WTC11 (cell line): ENCODE measurements around the gene CYBA. TPM values are rescaled to one million over a fixed set of nuclear protein-coding genes. Genes with fewer than 3 reads are reported as not detected.
A peak's percentile ranks its signal among the peaks of the same experiment; 100 is the strongest.

Source experiments
- ATAC-seq: fragments of 200-7000 bp; cut with Tn5 transposase; 2 replicates; pipeline ENCODE4 v1.10.0; 2021; ENCODE audit warnings: mild to moderate bottlenecking, moderate library complexity
- CTCF ChIA-PET: fragments of 300-600 bp; sonication (Branson Sonifier 250); formaldehyde crosslinking; loops from one replicate; lab custom pipeline; 2021; ENCODE audit warnings: antibody characterized with exemption; lab: Charles Lee
- POLR2A ChIA-PET: fragments of 350-600 bp; sonication (Branson Sonifier 250); formaldehyde crosslinking; loops from one replicate; lab custom pipeline; 2021; ENCODE audit warnings: antibody characterized with exemption; lab: Charles Lee
- DNase-seq: peaks from one replicate; pipeline ENCODE4 v3.0.0; 2021; ENCODE audit warnings: low spot score
- H3K27ac Mint-ChIP-seq: 2 replicates; pipeline ENCODE4 v1.8.0; 2021; ENCODE audit warnings: mixed read lengths
- H3K27me3 Mint-ChIP-seq: 2 replicates; pipeline ENCODE4 v1.8.0; 2021; ENCODE audit warnings: low read depth, mild to moderate bottlenecking, moderate library complexity, mixed read lengths
- H3K36me3 Mint-ChIP-seq: 2 replicates; pipeline ENCODE4 v1.8.0; 2021; ENCODE audit warnings: mixed read lengths
- H3K4me1 Mint-ChIP-seq: 2 replicates; pipeline ENCODE4 v1.8.0; 2022; ENCODE audit warnings: mixed read lengths
- H3K4me3 Mint-ChIP-seq: 2 replicates; pipeline ENCODE4 v1.8.0; 2021; ENCODE audit warnings: mild to moderate bottlenecking, moderate library complexity, mixed read lengths
- H3K9me3 Mint-ChIP-seq: 2 replicates; pipeline ENCODE4 v1.8.0; 2021; ENCODE audit warnings: mixed read lengths
- ATF3 ChIP-seq: sonication (generic); formaldehyde crosslinking; conservative IDR thresholded peaks from 2 replicates; pipeline ENCODE4 v1.8.1; 2022; ENCODE audit warnings: mild to moderate bottlenecking, missing genetic modification reagents
- ELF4 ChIP-seq: sonication (generic); formaldehyde crosslinking; IDR thresholded peaks from 2 replicates; pipeline ENCODE4 v1.8.1; 2022; ENCODE audit warnings: low read depth, mild to moderate bottlenecking, moderate library complexity, missing genetic modification reagents
- ESRRA ChIP-seq: sonication (generic); formaldehyde crosslinking; IDR thresholded peaks from 2 replicates; pipeline ENCODE4 v1.8.1; 2022; ENCODE audit warnings: mild to moderate bottlenecking, missing genetic modification reagents, borderline replicate concordance
- FOXK1 ChIP-seq: sonication (generic); formaldehyde crosslinking; IDR thresholded peaks from 2 replicates; pipeline ENCODE4 v1.8.0; 2022; ENCODE audit warnings: mild to moderate bottlenecking, moderate library complexity, missing genetic modification reagents
- FOXP4 ChIP-seq: sonication (generic); formaldehyde crosslinking; IDR thresholded peaks from 2 replicates; pipeline ENCODE4 v1.8.0; 2022; ENCODE audit warnings: mild to moderate bottlenecking, missing genetic modification reagents
- HMGXB4 ChIP-seq: sonication (generic); formaldehyde crosslinking; IDR thresholded peaks from 2 replicates; pipeline ENCODE4 v1.8.1; 2023; ENCODE audit warnings: mild to moderate bottlenecking, moderate library complexity, missing genetic modification reagents
- JUN ChIP-seq: sonication (generic); formaldehyde crosslinking; IDR thresholded peaks from 2 replicates; pipeline ENCODE4 v1.8.0; 2023; ENCODE audit warnings: mild to moderate bottlenecking, missing genetic modification reagents
- KAT7 ChIP-seq: sonication (generic); formaldehyde crosslinking; IDR thresholded peaks from 2 replicates; pipeline ENCODE4 v1.8.1; 2023; ENCODE audit warnings: missing genetic modification reagents, mild to moderate bottlenecking, borderline replicate concordance
- MLX ChIP-seq: sonication (generic); formaldehyde crosslinking; IDR thresholded peaks from 2 replicates; pipeline ENCODE4 v1.8.1; 2023; ENCODE audit warnings: mild to moderate bottlenecking, missing genetic modification reagents, moderate library complexity
- MYBL2 ChIP-seq: sonication (generic); formaldehyde crosslinking; IDR thresholded peaks from 2 replicates; pipeline ENCODE4 v1.8.1; 2023; ENCODE audit warnings: mild to moderate bottlenecking, moderate library complexity, missing genetic modification reagents
- NR3C1 ChIP-seq: sonication (generic); formaldehyde crosslinking; conservative IDR thresholded peaks from 2 replicates; pipeline ENCODE4 v1.8.1; 2023; ENCODE audit warnings: low read depth, mild to moderate bottlenecking, missing genetic modification reagents
- OVOL2 ChIP-seq: fragments of 250-450 bp; sonication (Bioruptor Pico); IDR thresholded peaks from 2 replicates; pipeline ENCODE4 v1.9.0; 2021; ENCODE audit warnings: mild to moderate bottlenecking, borderline replicate concordance
- PREB ChIP-seq: sonication (generic); formaldehyde crosslinking; IDR thresholded peaks from 2 replicates; pipeline ENCODE4 v1.8.1; 2022; ENCODE audit warnings: mild to moderate bottlenecking, missing genetic modification reagents, moderate library complexity, borderline replicate concordance
- RELA ChIP-seq: sonication (generic); formaldehyde crosslinking; IDR thresholded peaks from 2 replicates; pipeline ENCODE4 v1.8.1; 2022; ENCODE audit warnings: missing genetic modification reagents, mild to moderate bottlenecking, borderline replicate concordance
- SMAD3 ChIP-seq: sonication (generic); formaldehyde crosslinking; IDR thresholded peaks from 2 replicates; pipeline ENCODE4 v1.8.0; 2022; ENCODE audit warnings: missing genetic modification reagents, mild to moderate bottlenecking, borderline replicate concordance
- ZNF232 ChIP-seq: sonication (generic); formaldehyde crosslinking; IDR thresholded peaks from 2 replicates; pipeline ENCODE4 v1.8.0; 2022; ENCODE audit warnings: mild to moderate bottlenecking, missing genetic modification reagents
- ZNF281 ChIP-seq: sonication (generic); formaldehyde crosslinking; IDR thresholded peaks from 2 replicates; pipeline ENCODE4 v1.8.0; 2023; ENCODE audit warnings: mild to moderate bottlenecking, missing genetic modification reagents
- ZNF416 ChIP-seq: fragments of 250-450 bp; sonication (Bioruptor Pico); IDR thresholded peaks from 2 replicates; pipeline ENCODE4 v1.9.0; 2021; ENCODE audit warnings: mild to moderate bottlenecking, inconsistent platforms
- total RNA-seq: library from RNA; stranded (reverse); gene quantifications from 3 replicates; pipeline ENCODE4 v1.2.3, GENCODE V29; 2021

CYBA gene
- total RNA-seq, 1 experiment from 2014 or later, result 169 TPM

- TF ChIP-seq NR3C1 (CRISPR knock-in tag) (no peak), FOXP4 (CRISPR knock-in tag) (no peak), ZNF281 (CRISPR knock-in tag) (no peak), HMGXB4 (CRISPR knock-in tag) (no peak), OVOL2 (CRISPR knock-in tag) (no peak)
- no peak for ATAC-seq
- Mint-ChIP-seq H3K4me3 (peak overlapping the region; percentile 74), H3K9me3 (no peaks in the 10 kb centered on the region), H3K36me3 (peaks cover 2% of the 10 kb centered on the region; the same call in 1 of the 2 replicates), H3K4me1 (peaks cover 15% of the 10 kb centered on the region), H3K27ac (no peak overlapping the region), H3K27me3 (peaks cover 28% of the 10 kb centered on the region)
- DNase-seq, result no peak
- ChIA-PET POLR2A (no interaction called here), CTCF (interaction anchor here (0.9 to 5.8 kb wide), 18 partner anchors 12 to 178 kb away, joined by 3 to 111 read pairs (median 6); partner anchors contain the start of genes GALNS, IL17C, MVD and TRAPPC2L)
Observed at GRCh38 chr16:88684569-88685155, 33.8 kb upstream of the CYBA start.

DNA sequence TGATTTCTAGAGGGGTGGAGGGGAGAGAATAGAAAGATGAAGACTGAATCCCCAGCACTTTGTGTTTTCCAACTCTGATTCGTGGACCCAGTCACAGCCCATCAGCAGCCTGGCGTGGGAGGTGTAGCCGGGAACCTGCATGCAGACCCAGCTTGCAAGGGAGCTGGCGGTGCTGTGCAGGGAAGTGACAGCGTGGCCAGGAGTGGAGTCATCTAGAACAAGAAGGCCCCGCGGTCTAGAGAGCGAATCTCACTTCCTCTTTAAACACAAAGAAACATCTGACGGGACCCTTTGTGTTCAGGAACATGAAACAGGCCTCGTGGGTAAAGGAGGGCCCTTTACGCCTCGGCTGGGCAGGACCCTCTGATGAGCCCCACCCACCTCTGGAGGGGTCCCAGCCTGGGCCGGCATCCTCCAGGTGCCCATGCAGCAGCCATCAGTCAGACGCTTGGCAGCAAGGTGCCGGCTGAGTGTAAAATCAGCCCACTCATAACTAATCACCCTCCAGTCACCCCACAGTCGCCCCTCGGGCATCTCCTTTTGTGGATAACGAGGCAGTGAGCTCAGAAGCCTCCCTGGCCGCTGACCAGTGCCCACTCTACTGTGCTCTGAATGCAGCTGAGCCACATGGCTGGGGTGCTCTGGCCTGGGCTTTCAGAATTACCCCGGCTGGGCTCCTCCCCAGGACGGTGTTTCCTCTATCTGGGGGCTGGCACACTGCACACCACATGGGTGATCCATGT, 31.0 kb upstream of the CYBA start:
- H3K9me3 Mint-ChIP-seq, result no peaks in the 10 kb centered on the region
- peaks cover 9% of the 10 kb centered on the region for H3K4me1 Mint-ChIP-seq
- H3K36me3 Mint-ChIP-seq, result peaks cover 2% of the 10 kb centered on the region; the same call in 1 of the 2 replicates
- no peak overlapping the region for H3K4me3 Mint-ChIP-seq
- ATAC-seq, result no peak
- POLR2A ChIA-PET, result no interaction called here
- TF ChIP-seq ZNF416 (no peak), MYBL2 (no peak), ZNF232 (no peak), ESRRA (CRISPR knock-in tag) (no peak), RELA (no peak), ATF3 (CRISPR knock-in tag) (no peak)
- no peak overlapping the region for H3K27ac Mint-ChIP-seq
- CTCF ChIA-PET, result interaction anchor here (0.7 to 2.5 kb wide), 8 partner anchors 9 to 485 kb away, joined by 3 to 23 read pairs (median 4); no protein-coding TSS in a partner anchor
- H3K27me3 Mint-ChIP-seq, result peaks cover 3% of the 10 kb centered on the region
- DNase-seq, result no peak

- POLR2A ChIA-PET, result no interaction called here
- Mint-ChIP-seq H3K9me3 (no peaks in the 10 kb centered on the region), H3K4me1 (peaks cover 9% of the 10 kb centered on the region), H3K36me3 (peaks cover 2% of the 10 kb centered on the region; the same call in 1 of the 2 replicates), H3K27me3 (no peaks in the 10 kb centered on the region), H3K4me3 (no peak overlapping the region), H3K27ac (peak overlapping the region; percentile 45; the same call in 1 of the 2 replicates)
- ATAC-seq (peak; percentile 65), DNase-seq (peak; percentile 79)
- CTCF ChIA-PET, result interaction anchor here (0.7 to 2.5 kb wide), 10 partner anchors 9 to 486 kb away, joined by 3 to 23 read pairs (median 4); no protein-coding TSS in a partner anchor
- TF ChIP-seq JUN (no peak), FOXK1 (CRISPR knock-in tag) (no peak), PREB (no peak), SMAD3 (CRISPR knock-in tag) (no peak), MLX (CRISPR knock-in tag) (no peak), ELF4 (CRISPR knock-in tag) (no peak), KAT7 (no peak), FOXP4 (CRISPR knock-in tag) (0 out of 2 replicates have a peak, but pooled peaks have one; percentile 40)
Observed at GRCh38 chr16:88681084-88681680, 30.3 kb upstream of the CYBA start.
